CD4-positive, CD25-positive, alpha-beta regulatory T cell (primary cell): ENCODE data around the gene MTFP1. TPM values are rescaled to one million over a fixed set of nuclear protein-coding genes. Genes with fewer than 3 reads are reported as not detected.
A peak's percentile ranks its signal among the peaks of the same experiment; 100 is the strongest.

Experiments used
- ATAC-seq, 2 donors: fragments of 150-1000 bp; cut with Tn5 transposase; one replicate each; pipeline ENCODE4 v1.10.0; 2021; ENCODE audit warnings: low read depth in 2 of 2, moderate number of reproducible peaks in 2 of 2, moderate library complexity in 1 of 2
- DNase-seq, 3 donors: peaks; one replicate each; pipeline versions ENCODE4 v3.0.0 to v3.0.0-alpha.2; 2012 to 2022; ENCODE audit warnings: mixed read lengths in 1 of 3
- H3K27ac ChIP-seq: one replicate; pipeline ENCODE4 v1.7.0; 2013; ENCODE audit warnings: mild to moderate bottlenecking, low read length; ENCODE audit not compliant: insufficient read depth, poor library complexity, severe bottlenecking
- H3K27me3 ChIP-seq: one replicate; pipeline ENCODE4 v1.7.0; 2013; ENCODE audit warnings: low read length; ENCODE audit not compliant: control insufficient read depth, insufficient read depth
- H3K36me3 ChIP-seq: one replicate; pipeline ENCODE4 v1.7.0; 2013; ENCODE audit warnings: mild to moderate bottlenecking, low read length, moderate library complexity; ENCODE audit not compliant: control insufficient read depth, insufficient read depth
- H3K4me1 ChIP-seq: 2 replicates; pipeline ENCODE4 v1.7.0; 2013; ENCODE audit warnings: mild to moderate bottlenecking, low read length; ENCODE audit not compliant: insufficient read depth, control insufficient read depth, poor library complexity, severe bottlenecking
- H3K4me3 ChIP-seq: one replicate; pipeline ENCODE4 v1.7.0; 2013; ENCODE audit warnings: low read depth, mild to moderate bottlenecking, low read length, moderate library complexity
- H3K9me3 ChIP-seq, 2 experiments: 1 replicate in 1 of 2; 2 replicates in 1 of 2; pipeline ENCODE4 v1.7.0; 2013; ENCODE audit warnings: low read length in 2 of 2, mild to moderate bottlenecking in 1 of 2, moderate library complexity in 1 of 2; ENCODE audit not compliant: control insufficient read depth in 2 of 2
- H3K27ac Mint-ChIP-seq, 3 donors: one replicate each; pipeline ENCODE4 v1.8.0; 2020 to 2022; ENCODE audit warnings: mild to moderate bottlenecking in 3 of 3, mixed read lengths in 3 of 3, moderate library complexity in 2 of 3
- H3K27me3 Mint-ChIP-seq: one replicate; pipeline ENCODE4 v1.8.0; 2022; ENCODE audit warnings: mild to moderate bottlenecking, mixed read lengths
- H3K36me3 Mint-ChIP-seq: one replicate; pipeline ENCODE4 v1.8.0; 2020; ENCODE audit warnings: mixed read lengths
- H3K4me1 Mint-ChIP-seq, 4 donors: one replicate each; pipeline ENCODE4 v1.8.0; 2020 to 2022; ENCODE audit warnings: mixed read lengths in 4 of 4, mild to moderate bottlenecking in 1 of 4
- H3K4me3 Mint-ChIP-seq, 4 donors: one replicate each; pipeline ENCODE4 v1.8.0; 2020 to 2022; ENCODE audit warnings: mild to moderate bottlenecking in 4 of 4, mixed read lengths in 4 of 4, moderate library complexity in 3 of 4
- H3K9me3 Mint-ChIP-seq, 7 donors: one replicate each; pipeline ENCODE4 v1.8.0; 2020 to 2022; ENCODE audit warnings: mixed read lengths in 7 of 7, mild to moderate bottlenecking in 3 of 7, moderate library complexity in 2 of 7
- polyA plus RNA-seq, 4 donors: library from polyadenylated mRNA; unstranded; fragments of 300-500 nt; fragmentation: Illumina TruSeq; gene quantifications; one replicate each; pipeline ENCODE4 v1.2.3, GENCODE V29; 2021
- total RNA-seq: library from RNA; stranded (reverse); gene quantifications from one replicate; pipeline ENCODE4 v1.2.3, GENCODE V29; 2022

The MTFP1 gene
- total and polyA plus RNA-seq, 5 donors from 2014 or later: 38.3 to 111 (median 45.3) TPM

- H3K27ac Mint-ChIP-seq: peak overlapping the region in 2 of 3 donors; percentile 91 to 100
- H3K27me3 ChIP-seq: peaks cover 4% of the 10 kb centered on the region
These were observed 13.0 kb downstream of the MTFP1 start for GRCh38 chr22:30438559-30438958.

GRCh38 chr22:30439226-30439625, 13.7 kb downstream of the MTFP1 start:
- Mint-ChIP-seq H3K27me3 (peaks cover 69% of the 10 kb centered on the region), H3K27ac (no peak overlapping the region), H3K4me1 (peaks cover 13 to 39% (median 18%) of the 10 kb centered on the region in 4 donors), H3K36me3 (peaks cover 4% of the 10 kb centered on the region), H3K4me3 (no peak overlapping the region), H3K9me3 (peaks cover 0 to 25% (median 11%) of the 10 kb centered on the region in 7 donors)
- H3K36me3 ChIP-seq: no peaks in the 10 kb centered on the region
- DNase-seq (no peak), ATAC-seq (no peak)
- H3K4me1 ChIP-seq: peaks cover 10% of the 10 kb centered on the region
- peaks cover 5% of the 10 kb centered on the region for H3K27me3 ChIP-seq
- H3K4me3 ChIP-seq: no peak overlapping the region
- H3K27ac ChIP-seq: no peak overlapping the region
- peaks cover 2 to 11% of the 10 kb centered on the region in 2 experiments for H3K9me3 ChIP-seq

More at GRCh38 chr22:30438559-30438958, 13.0 kb downstream of the MTFP1 start:
- Histone ChIP-seq H3K27ac (no peak overlapping the region), H3K9me3 (peaks cover 2 to 11% of the 10 kb centered on the region in 2 experiments), H3K36me3 (no peaks in the 10 kb centered on the region), H3K4me3 (no peak overlapping the region), H3K4me1 (peaks cover 10% of the 10 kb centered on the region)
- Mint-ChIP-seq H3K27me3 (peaks cover 65% of the 10 kb centered on the region), H3K36me3 (peaks cover 4% of the 10 kb centered on the region), H3K9me3 (peaks cover 0 to 25% (median 11%) of the 10 kb centered on the region in 7 donors), H3K4me1 (peaks cover 13 to 39% (median 18%) of the 10 kb centered on the region in 4 donors), H3K4me3 (peak overlapping the region in 2 of 4 donors; percentile 2 to 29)
- ATAC-seq (no peak), DNase-seq (no peak)

GRCh38 chr22:30439836-30440235, 14.3 kb downstream of the MTFP1 start:
- H3K27me3 Mint-ChIP-seq: peaks cover 76% of the 10 kb centered on the region
- ATAC-seq (no peak), DNase-seq (no peak)
- peaks cover 2 to 11% of the 10 kb centered on the region in 2 experiments for H3K9me3 ChIP-seq
- peaks cover 10% of the 10 kb centered on the region for H3K4me1 ChIP-seq
- H3K36me3 Mint-ChIP-seq: peaks cover 4% of the 10 kb centered on the region
- H3K27ac Mint-ChIP-seq: no peak overlapping the region
- no peak overlapping the region for H3K27ac ChIP-seq
- H3K4me3 ChIP-seq: no peak overlapping the region
- peaks cover 7% of the 10 kb centered on the region for H3K27me3 ChIP-seq
- H3K36me3 ChIP-seq: no peaks in the 10 kb centered on the region
- peaks cover 12 to 35% (median 18%) of the 10 kb centered on the region in 4 donors for H3K4me1 Mint-ChIP-seq
- peaks cover 0 to 25% (median 11%) of the 10 kb centered on the region in 7 donors for H3K9me3 Mint-ChIP-seq
- H3K4me3 Mint-ChIP-seq: no peak overlapping the region

GRCh38 chr22:30441088-30441487, 15.5 kb downstream of the MTFP1 start:
- Mint-ChIP-seq H3K4me1 (peaks cover 6 to 30% (median 11%) of the 10 kb centered on the region in 4 donors), H3K4me3 (no peak overlapping the region)

GRCh38 chr22:30444632-30445437, 19.3 kb downstream of the MTFP1 start:
- H3K36me3 Mint-ChIP-seq: no peaks in the 10 kb centered on the region
- Histone ChIP-seq H3K27me3 (peaks cover 16% of the 10 kb centered on the region), H3K4me1 (no peaks in the 10 kb centered on the region), H3K27ac (no peak overlapping the region), H3K9me3 (no peaks in the 10 kb centered on the region), H3K4me3 (no peak overlapping the region), H3K36me3 (no peaks in the 10 kb centered on the region)
- no peak for ATAC-seq
- peaks cover 6 to 25% (median 11%) of the 10 kb centered on the region in 4 donors for H3K4me1 Mint-ChIP-seq
- H3K9me3 Mint-ChIP-seq: peaks cover 0 to 10% (median 4%) of the 10 kb centered on the region in 7 donors
- no peak overlapping the region for H3K27ac Mint-ChIP-seq
- peak overlapping the region in 1 of 4 donors; percentile 9 for H3K4me3 Mint-ChIP-seq
- DNase-seq: peak; percentile 20 to 69 (median 45)
- peaks cover 68% of the 10 kb centered on the region for H3K27me3 Mint-ChIP-seq

More at GRCh38 chr22:30441088-30441487, 15.5 kb downstream of the MTFP1 start:
- peaks cover 2 to 5% of the 10 kb centered on the region in 2 experiments for H3K9me3 ChIP-seq
- no peaks in the 10 kb centered on the region for H3K36me3 Mint-ChIP-seq
- peaks cover 3% of the 10 kb centered on the region for H3K4me1 ChIP-seq
- H3K27ac ChIP-seq: no peak overlapping the region
- H3K36me3 ChIP-seq: no peaks in the 10 kb centered on the region
- peaks cover 14% of the 10 kb centered on the region for H3K27me3 ChIP-seq
- H3K9me3 Mint-ChIP-seq: peaks cover 0 to 15% (median 8%) of the 10 kb centered on the region in 7 donors
- DNase-seq: no peak
- no peak for ATAC-seq
- H3K27me3 Mint-ChIP-seq: peaks cover 74% of the 10 kb centered on the region
- H3K27ac Mint-ChIP-seq: no peak overlapping the region
- no peak overlapping the region for H3K4me3 ChIP-seq

- no peaks in the 10 kb centered on the region for H3K36me3 Mint-ChIP-seq
These were observed 20.0 kb downstream of the MTFP1 start for GRCh38 chr22:30445438-30446145.

GRCh38 chr22:30447656-30448055, 22.1 kb downstream of the MTFP1 start:
- no peaks in the 10 kb centered on the region for H3K9me3 ChIP-seq
- H3K36me3 ChIP-seq: no peaks in the 10 kb centered on the region
- no peak overlapping the region for H3K27ac ChIP-seq
- ATAC-seq (no peak), DNase-seq (no peak)
- H3K4me1 ChIP-seq: no peaks in the 10 kb centered on the region
- H3K36me3 Mint-ChIP-seq: no peaks in the 10 kb centered on the region
- peaks cover 50% of the 10 kb centered on the region for H3K27me3 Mint-ChIP-seq
- H3K27ac Mint-ChIP-seq: no peak overlapping the region
- peaks cover 16% of the 10 kb centered on the region for H3K27me3 ChIP-seq
- H3K9me3 Mint-ChIP-seq: peaks cover 0 to 5% (median 0%) of the 10 kb centered on the region in 7 donors
- H3K4me1 Mint-ChIP-seq: peaks cover 0 to 15% (median 5%) of the 10 kb centered on the region in 4 donors
- H3K4me3 Mint-ChIP-seq: no peak overlapping the region
- H3K4me3 ChIP-seq: no peak overlapping the region

More at GRCh38 chr22:30445438-30446145, 20.0 kb downstream of the MTFP1 start:
- Histone ChIP-seq H3K27me3 (peaks cover 16% of the 10 kb centered on the region), H3K4me1 (no peaks in the 10 kb centered on the region), H3K9me3 (no peaks in the 10 kb centered on the region), H3K4me3 (no peak overlapping the region), H3K36me3 (no peaks in the 10 kb centered on the region), H3K27ac (no peak overlapping the region)
- Mint-ChIP-seq H3K9me3 (peaks cover 0 to 10% (median 4%) of the 10 kb centered on the region in 7 donors), H3K4me1 (peaks cover 6 to 23% (median 11%) of the 10 kb centered on the region in 4 donors), H3K4me3 (peak overlapping the region in 1 of 4 donors; percentile 9), H3K27ac (no peak overlapping the region), H3K27me3 (peaks cover 65% of the 10 kb centered on the region)
- no peak for ATAC-seq
- DNase-seq: no peak
